ENCODE results near the gene HOXA13.

Gene HOXA13

DNA sequence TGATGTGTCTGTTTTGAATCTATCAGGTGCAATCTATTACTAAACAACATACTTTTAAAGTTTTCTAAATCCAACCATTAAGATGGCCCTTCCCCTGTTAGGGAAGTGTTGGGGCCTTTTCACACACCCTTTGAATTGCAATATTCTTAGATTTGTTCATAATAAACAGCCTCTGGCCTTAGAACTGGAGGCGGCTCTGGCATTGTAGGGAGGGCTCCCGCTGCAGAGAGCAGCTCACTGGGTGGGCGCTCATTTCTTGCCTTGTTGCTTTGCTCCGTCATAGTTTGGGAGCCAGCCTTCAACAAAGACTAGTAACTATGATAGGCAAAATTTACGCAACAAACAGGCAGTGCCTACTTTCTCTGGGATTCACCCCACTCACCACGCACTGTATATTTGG is 21.5 kb downstream of the HOXA13 start:
- DNase-seq (ENCODE audit: low read depth) = no peak
- no peak for TF ChIP-seq CTCF (IDR thresholded peaks at IDR 0.05; ENCODE audit: control insufficient read depth, extremely low read depth, insufficient read depth)
- no peak overlapping the region for H3K4me3 ChIP-seq (ENCODE audit: low read depth, low read length)

- DNase-seq (ENCODE audit: low read depth) = no peak
- no peak overlapping the region for H3K4me3 ChIP-seq (ENCODE audit: low read depth, low read length)
- no peak for TF ChIP-seq CTCF (IDR thresholded peaks at IDR 0.05; ENCODE audit: control insufficient read depth, extremely low read depth, insufficient read depth)
Measured at GRCh38 chr7:27177795-27178320, 22.0 kb downstream of the HOXA13 start.

DNA sequence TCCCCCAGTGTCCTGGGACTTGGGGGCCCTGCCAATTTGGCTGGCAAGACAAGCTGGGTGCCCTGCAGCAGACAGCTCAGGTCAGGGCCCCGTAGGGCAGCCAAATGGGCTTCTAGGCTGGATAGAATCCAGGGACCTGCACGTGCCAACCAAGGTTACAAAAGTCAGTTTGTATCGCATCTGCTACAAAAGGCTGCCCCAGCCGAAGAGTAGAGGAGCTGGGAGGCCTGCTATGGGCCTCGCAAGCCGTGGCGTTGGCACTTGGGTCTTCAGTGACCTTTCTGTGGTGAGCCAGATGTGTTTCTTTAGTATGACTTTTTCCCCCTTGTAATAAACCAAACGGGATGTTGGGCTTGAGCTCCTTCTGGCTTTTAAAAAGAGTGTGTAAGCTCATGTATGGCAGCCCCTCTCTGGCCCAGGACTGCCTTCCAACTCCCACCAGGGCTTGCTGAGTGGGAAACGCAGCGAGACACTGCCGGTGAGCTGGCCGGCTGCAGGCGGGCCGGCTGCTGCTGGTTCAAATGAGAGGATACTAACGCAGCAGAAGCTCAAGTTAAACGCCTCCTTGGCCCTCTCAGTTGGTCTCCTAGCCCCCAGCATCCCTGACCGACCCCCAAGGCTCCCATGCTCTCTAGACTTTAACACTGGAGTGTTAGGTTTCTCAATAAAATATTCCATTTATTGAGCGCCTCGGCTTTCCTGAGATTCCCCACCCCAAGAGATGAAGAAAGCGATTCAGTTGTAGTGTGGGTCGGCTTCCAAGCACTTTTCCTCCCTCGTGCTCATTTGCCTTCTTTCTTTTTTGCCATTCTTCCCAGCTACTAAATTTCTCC is 22.7 kb downstream of the HOXA13 start:
- TF ChIP-seq CTCF (IDR thresholded peaks at IDR 0.05; ENCODE audit: control insufficient read depth, extremely low read depth, insufficient read depth) = no peak
- H3K4me3 ChIP-seq (ENCODE audit: low read depth, low read length) = no peak overlapping the region
- DNase-seq (ENCODE audit: low read depth) = no peak

DNA sequence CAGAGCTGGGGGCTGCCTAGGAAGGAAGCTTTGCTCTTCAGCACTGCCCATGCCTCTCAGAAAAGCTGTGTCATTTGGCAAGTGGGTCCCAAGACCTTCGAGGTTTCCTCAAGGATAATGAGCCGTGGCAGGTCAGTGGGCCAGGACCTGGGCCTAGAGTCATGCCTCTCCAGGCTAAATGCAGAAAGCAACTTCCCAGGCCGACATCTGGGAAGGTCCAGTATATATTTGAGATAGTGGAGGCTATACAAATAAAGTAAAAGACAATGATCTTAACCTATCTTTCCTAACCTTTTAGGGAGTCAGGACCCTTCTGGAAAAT is 23.4 kb downstream of the HOXA13 start:
- no peak for TF ChIP-seq CTCF (IDR thresholded peaks at IDR 0.05; ENCODE audit: control insufficient read depth, extremely low read depth, insufficient read depth)
- no peak for DNase-seq (ENCODE audit: low read depth)
- no peak overlapping the region for H3K4me3 ChIP-seq (ENCODE audit: low read depth, low read length)

DNA sequence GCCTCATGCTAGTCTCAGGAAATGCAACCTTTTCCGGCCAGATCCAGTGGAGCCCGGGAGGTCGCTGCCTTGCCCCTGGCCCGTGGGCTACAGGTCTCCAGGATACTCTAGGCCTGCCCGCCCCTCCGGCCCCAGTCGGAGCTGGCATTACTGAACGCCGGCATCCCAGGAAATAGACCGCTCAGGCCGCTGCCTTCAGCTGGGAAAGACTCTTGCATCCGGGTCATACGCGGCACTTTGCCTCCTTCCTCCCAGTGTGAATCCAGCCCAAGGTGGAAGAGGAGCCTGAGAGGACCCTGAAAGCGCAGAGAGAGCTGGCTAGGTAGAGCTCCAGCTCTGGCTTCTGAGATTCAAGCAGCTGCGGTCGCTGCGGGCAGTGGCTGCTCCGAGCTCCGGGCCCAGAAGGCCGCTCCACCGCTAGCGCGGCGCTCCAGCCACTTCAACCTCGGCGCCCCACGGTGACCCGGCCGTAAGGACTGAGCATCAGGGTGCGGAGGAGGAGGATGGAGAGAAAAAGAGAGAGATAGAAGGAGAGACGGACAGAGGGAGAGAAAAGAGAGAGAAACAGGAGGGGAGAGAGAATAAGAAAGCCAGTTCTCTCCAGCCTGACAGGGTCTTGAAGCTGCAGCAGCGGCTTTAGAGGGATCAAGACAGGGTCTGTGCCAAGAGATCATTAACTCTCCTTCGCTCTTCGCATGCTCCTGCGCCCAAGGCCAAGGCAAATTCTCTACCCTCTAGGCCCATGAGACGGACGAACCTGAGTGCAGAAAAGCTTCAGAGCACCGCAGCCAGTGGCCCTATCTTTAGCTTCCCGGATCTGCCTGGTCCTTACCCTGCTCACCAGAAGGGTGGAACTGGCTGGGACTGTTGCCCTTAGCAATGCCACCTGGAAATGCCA is 24.0 kb downstream of the HOXA13 start:
- H3K4me3 ChIP-seq (ENCODE audit: low read depth, low read length) = no peak overlapping the region
- TF ChIP-seq CTCF (IDR thresholded peaks at IDR 0.05; ENCODE audit: control insufficient read depth, extremely low read depth, insufficient read depth) = no peak
- DNase-seq (ENCODE audit: low read depth) = no peak

DNA sequence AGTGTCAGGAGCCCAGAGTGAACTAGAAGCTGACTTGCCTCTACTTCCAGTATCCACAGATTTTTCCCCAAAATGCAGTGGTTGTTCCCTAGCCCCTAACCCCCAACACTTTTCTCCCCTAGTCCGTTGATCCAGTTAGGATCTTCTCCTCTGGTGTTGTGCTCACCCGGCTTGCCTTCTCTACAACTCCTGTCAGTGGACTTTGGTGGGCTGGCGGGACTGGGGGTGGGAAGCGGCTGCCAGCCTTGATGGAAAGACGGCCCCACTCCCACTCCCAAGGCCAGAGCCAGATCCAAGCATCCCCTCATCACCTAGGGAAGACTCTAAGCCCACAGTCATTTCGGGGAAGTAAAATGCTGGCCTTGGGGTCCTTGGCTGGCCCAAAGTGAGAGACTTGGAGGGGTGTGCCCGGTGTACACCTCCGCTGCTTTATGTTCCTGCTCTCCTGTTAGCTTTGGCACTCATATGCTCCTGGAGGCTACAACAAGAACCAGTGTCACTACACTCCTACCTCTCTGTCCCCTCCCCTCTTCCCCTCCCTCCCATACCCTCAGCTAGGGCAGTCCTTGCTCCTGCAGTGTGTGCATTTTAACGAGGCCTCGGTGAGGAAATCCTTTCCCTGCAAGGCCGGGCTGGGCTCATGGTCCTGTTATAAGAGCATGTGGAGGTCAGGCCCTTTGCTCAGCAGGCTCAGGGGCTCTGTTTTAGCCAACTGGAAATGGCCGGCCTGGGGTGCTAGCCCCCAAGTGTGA is 24.8 kb downstream of the HOXA13 start:
- H3K4me3 ChIP-seq (ENCODE audit: low read depth, low read length) = no peak overlapping the region
- DNase-seq (ENCODE audit: low read depth) = peak; percentile 96
- no peak for TF ChIP-seq CTCF (IDR thresholded peaks at IDR 0.05; ENCODE audit: control insufficient read depth, extremely low read depth, insufficient read depth)

Measured in LNCaP clone FGC (cell line).